Astrocyte of the cerebellum (primary cell): ENCODE measurements around the gene RAB29.
"Not testable (repeated sequence)": the region's sequence is repeated elsewhere in the genome, so short reads cannot be mapped to it uniquely, and the experiment has no call there.

Source experiments
- DNase-seq: peaks from one replicate; pipeline ENCODE4 v3.0.0-alpha.2; 2011; ENCODE audit warnings: low read depth
- H3K4me3 ChIP-seq: 2 replicates; pipeline ENCODE4 v1.5.1; 2011; ENCODE audit warnings: mild to moderate bottlenecking, low read depth, low read length, moderate library complexity
- CTCF ChIP-seq: IDR thresholded peaks from 2 replicates; pipeline ENCODE4 v1.5.1; 2012; ENCODE audit warnings: low read length, low read depth, moderate library complexity, mild to moderate bottlenecking; ENCODE audit errors: missing control alignments
- in situ Hi-C: cut with HindIII; loops from 2 replicates; pipeline ENCODE4 v1.10.0; 2017; ENCODE audit warnings: low sequenced_read_pairs

Gene RAB29

GRCh38 chr1:205735218-205735617, 40.1 kb downstream of the RAB29 start:
- DNase-seq, result no peak

DNA sequence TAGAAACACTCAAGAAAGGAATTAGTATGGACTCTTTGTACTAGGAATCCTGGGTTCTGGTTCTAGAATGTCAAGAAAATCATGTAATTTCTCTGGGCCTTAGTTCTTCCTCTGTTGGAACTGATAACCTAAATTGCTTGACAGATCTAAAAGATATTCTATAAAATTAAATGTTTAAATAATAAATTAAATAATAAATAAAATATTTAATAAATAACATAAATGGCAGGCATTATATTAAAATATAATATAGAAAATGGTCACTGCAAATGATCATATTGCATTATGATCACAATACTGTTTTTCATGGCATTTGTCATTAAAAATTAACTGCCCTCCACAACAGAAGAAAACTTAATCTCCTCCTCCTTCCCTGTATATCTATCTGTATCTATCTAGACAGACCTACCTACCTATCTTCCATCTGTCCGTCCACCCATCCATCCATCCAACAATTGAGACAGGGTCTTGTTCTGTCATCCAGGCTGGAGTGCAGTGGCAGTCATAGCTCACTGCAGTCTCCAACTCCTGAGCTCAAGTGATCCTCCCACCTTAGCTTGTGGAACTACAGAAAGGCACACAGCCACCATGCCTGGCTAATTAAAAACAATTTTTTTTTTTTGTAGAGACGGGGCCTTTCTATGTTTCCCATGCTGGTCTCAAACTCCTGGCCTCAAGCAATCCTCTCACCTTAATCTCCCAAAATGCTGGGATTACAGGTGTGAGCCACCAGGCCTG, 41.7 kb downstream of the RAB29 start:
- TF ChIP-seq CTCF, result no peak
- H3K4me3 ChIP-seq, result no peak overlapping the region
- in situ Hi-C loops, result no loop called here
- DNase-seq, result no peak

More at GRCh38 chr1:205735218-205735617, 40.1 kb downstream of the RAB29 start:
- in situ Hi-C loops, result no loop called here
- H3K4me3 ChIP-seq, result no peak overlapping the region
- no peak for TF ChIP-seq CTCF

GRCh38 chr1:205729945-205730610, 45.2 kb downstream of the RAB29 start:
- DNase-seq, result no peak
- H3K4me3 ChIP-seq, result no peak overlapping the region
- in situ Hi-C loops, result no loop called here
- no peak for TF ChIP-seq CTCF

GRCh38 chr1:205726619-205727125, 48.6 kb downstream of the RAB29 start:
- DNase-seq, result no peak
- in situ Hi-C loops, result no loop called here
- no peak for TF ChIP-seq CTCF
- no peak overlapping the region for H3K4me3 ChIP-seq

DNA sequence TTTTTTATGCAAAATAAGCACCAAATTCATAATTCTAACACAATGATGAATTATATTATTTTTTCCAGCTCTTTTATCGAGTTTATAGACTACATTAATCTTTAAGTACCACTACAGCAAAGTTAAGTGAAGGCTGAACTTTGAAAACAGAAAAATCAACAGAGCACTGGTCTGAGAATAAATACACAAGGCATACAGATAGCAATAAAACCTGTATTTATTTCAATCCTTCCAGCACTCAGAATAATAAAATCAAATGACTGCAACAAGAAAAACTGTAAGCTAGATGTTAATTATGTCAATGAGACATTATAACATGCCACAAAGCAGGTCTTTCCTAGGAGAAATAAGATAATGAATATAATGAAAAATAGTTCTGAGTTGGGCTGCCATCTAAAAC, 49.8 kb downstream of the RAB29 start:
- H3K4me3 ChIP-seq, result no peak overlapping the region
- DNase-seq, result no peak
- no peak for TF ChIP-seq CTCF
- in situ Hi-C loops, result no loop called here

GRCh38 chr1:205720740-205721139, 54.5 kb downstream of the RAB29 start:
- H3K4me3 ChIP-seq, DNase-seq, in situ Hi-C loops: not testable (repeated sequence)

DNA sequence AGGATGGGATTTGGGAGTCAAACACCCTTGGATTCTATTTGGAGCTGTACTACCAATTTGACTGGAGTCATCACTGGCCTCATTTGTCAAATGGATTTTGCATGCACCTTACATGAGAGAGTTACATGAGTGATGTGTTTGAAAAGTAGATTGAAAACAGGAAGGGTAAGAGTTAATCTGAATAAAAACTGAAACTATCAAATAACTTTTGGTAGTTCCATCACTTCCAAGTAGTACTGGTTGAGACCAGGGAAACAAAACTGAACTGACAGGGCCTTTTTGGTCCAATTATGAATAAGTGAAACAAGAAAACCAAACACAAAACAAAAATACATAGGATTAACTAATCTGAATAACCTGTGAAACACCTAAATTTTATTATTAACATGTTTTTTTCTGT, 55.5 kb downstream of the RAB29 start:
- TF ChIP-seq CTCF, result no peak
- in situ Hi-C loops, result no loop called here
- DNase-seq, result no peak
- H3K4me3 ChIP-seq, result no peak overlapping the region
